ENCODE measurements around the gene DTX4. TPM values are rescaled to one million over a fixed set of nuclear protein-coding genes. Genes with fewer than 3 reads are reported as not detected.

The DTX4 gene
- total RNA-seq, 1 donor from 2014 or later, result 43.1 TPM

DNA sequence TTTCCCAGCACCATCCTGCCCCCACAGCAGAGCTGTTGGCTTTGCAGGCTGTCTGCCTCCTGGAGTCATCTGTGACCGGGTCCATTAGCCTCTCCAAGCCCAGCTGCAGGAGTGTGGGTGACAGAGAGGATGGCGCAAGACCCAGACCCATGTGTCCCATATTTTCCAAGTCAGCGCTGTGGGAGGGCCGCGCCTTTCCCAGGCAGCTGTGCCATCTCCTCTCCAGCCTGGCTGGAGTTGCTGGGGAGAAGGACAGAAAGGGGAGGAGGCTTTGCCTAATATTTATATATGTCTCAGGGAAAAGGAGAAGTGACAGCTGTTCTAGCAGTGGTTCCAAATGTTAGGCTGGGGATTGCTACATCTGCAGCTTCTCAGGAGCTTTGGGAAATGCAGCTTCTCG lies 15.7 kb downstream of the DTX4 start:
- Histone ChIP-seq H3K4me3 (no peak overlapping the region), H3K27ac (peak overlapping the region; percentile 20), H3K36me3 (peaks cover 20% of the 10 kb centered on the region), H3K9me3 (no peaks in the 10 kb centered on the region), H3K27me3 (no peaks in the 10 kb centered on the region), H3K4me1 (peaks cover 73% of the 10 kb centered on the region)
- peak; percentile 76 for DNase-seq
- intact Hi-C loops (cut with DNase I), result no loop called here
- ATAC-seq, result peak; percentile 56
- TF ChIP-seq, protein P1, sequence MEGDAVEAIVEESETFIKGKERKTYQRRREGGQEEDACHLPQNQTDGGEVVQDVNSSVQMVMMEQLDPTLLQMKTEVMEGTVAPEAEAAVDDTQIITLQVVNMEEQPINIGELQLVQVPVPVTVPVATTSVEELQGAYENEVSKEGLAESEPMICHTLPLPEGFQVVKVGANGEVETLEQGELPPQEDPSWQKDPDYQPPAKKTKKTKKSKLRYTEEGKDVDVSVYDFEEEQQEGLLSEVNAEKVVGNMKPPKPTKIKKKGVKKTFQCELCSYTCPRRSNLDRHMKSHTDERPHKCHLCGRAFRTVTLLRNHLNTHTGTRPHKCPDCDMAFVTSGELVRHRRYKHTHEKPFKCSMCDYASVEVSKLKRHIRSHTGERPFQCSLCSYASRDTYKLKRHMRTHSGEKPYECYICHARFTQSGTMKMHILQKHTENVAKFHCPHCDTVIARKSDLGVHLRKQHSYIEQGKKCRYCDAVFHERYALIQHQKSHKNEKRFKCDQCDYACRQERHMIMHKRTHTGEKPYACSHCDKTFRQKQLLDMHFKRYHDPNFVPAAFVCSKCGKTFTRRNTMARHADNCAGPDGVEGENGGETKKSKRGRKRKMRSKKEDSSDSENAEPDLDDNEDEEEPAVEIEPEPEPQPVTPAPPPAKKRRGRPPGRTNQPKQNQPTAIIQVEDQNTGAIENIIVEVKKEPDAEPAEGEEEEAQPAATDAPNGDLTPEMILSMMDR (IDR thresholded peaks at IDR 0.05), result no peak

DNA sequence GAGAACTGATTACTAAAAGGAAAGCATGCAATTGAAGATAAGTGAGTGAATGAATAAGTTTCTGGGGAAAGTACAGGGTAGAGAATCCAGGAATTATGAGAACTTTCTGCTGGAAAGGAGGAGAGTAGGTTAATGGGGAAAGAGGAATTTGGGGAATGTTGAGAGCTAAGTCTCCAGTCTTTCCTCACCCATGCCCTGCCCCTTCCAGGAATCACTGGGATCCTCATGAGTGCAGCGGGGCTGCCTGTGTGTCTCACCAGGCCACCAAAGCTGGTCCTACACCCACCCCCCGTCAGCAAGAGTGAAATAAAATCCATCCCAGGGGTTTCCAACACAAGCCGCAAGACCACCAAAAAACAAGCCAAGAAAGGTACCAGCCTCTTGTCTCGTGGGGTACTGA lies 17.0 kb downstream of the DTX4 start:
- no peak for DNase-seq
- Histone ChIP-seq H3K4me3 (no peak overlapping the region), H3K4me1 (peaks cover 71% of the 10 kb centered on the region), H3K27ac (peak overlapping the region; percentile 49), H3K36me3 (peaks cover 29% of the 10 kb centered on the region), H3K9me3 (no peaks in the 10 kb centered on the region), H3K27me3 (no peaks in the 10 kb centered on the region)
- TF ChIP-seq, protein P1 (IDR thresholded peaks at IDR 0.05), result no peak
- intact Hi-C loops (cut with DNase I), result no loop called here
- peak; percentile 40 for ATAC-seq

DNA sequence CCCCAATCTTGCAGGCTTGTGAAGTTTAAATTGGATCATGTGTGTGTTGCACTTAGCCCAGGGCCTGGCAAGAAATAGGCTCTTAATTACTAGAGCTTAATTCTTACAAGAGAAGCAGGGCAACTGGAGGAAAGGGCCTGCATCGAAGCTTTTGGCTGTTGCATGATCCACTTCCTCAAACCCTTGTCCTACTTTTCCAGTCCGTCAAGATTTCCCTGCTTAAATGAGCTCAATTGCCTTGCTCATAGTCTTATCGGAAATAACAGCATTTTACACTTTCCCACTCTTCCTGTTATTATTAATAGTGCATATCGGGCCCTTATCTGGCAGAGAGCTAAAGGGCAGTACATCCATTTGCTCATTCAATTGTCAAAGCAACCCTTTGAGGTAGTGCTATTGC lies 18.1 kb downstream of the DTX4 start:
- Histone ChIP-seq H3K27ac (peak overlapping the region; percentile 49), H3K9me3 (no peaks in the 10 kb centered on the region), H3K4me1 (peaks cover 61% of the 10 kb centered on the region), H3K4me3 (no peak overlapping the region), H3K27me3 (no peaks in the 10 kb centered on the region), H3K36me3 (peaks cover 40% of the 10 kb centered on the region)
- no peak for DNase-seq
- ATAC-seq, result peak; percentile 34
- intact Hi-C loops (cut with DNase I), result no loop called here
- TF ChIP-seq, protein P1 (IDR thresholded peaks at IDR 0.05), result no peak

DNA sequence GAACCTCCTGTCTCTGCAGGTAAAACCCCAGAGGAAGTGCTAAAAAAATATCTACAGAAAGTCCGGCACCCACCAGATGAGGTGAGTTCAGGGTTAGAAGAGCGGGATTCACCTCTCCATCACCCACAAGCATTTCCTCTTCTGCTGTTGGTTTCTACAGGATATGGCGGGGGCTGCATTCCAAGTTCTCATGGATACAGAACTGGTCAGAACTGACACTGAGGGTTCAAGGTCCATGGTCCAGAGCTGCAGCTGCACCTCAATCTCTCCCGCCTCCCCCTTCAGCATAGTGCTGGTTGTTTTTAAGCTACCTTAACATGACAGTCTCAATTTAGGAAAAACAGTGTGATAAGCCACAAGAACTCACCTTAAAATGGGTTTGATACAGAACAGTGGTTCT lies 19.2 kb downstream of the DTX4 start:
- H3K27ac ChIP-seq, result peak overlapping the region; percentile 38
- no peaks in the 10 kb centered on the region for H3K27me3 ChIP-seq
- TF ChIP-seq, protein P1 (IDR thresholded peaks at IDR 0.05), result no peak
- peaks cover 51% of the 10 kb centered on the region for H3K36me3 ChIP-seq
- no peaks in the 10 kb centered on the region for H3K9me3 ChIP-seq
- no peak overlapping the region for H3K4me3 ChIP-seq
- no peak for ATAC-seq
- no peak for DNase-seq
- intact Hi-C loops (cut with DNase I), result no loop called here
- peaks cover 51% of the 10 kb centered on the region for H3K4me1 ChIP-seq

DNA sequence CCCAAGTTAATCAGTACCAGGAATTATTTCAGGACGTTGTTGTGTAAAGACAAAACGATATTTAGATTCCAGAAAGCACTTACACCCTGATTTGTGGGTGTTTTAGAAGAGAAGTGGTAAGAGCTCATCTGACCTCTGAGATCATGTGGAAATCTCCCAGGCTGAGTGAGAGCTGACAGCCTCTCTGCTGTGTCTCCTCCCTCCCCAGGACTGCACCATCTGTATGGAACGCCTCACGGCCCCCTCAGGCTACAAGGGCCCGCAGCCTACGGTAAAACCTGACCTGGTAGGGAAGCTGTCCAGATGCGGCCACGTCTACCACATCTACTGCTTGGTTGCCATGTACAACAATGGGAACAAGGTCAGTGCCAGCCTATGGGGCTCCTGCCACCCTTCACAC lies 20.0 kb downstream of the DTX4 start:
- Histone ChIP-seq H3K4me3 (peak overlapping the region; percentile 14), H3K27me3 (no peaks in the 10 kb centered on the region), H3K27ac (peak overlapping the region; percentile 38), H3K36me3 (peaks cover 57% of the 10 kb centered on the region), H3K9me3 (no peaks in the 10 kb centered on the region), H3K4me1 (peaks cover 43% of the 10 kb centered on the region)
- ATAC-seq (peak; percentile 74), DNase-seq (peak; percentile 69)
- TF ChIP-seq, protein P1 (IDR thresholded peaks at IDR 0.05), result no peak
- intact Hi-C loops (cut with DNase I), result no loop called here

DNA sequence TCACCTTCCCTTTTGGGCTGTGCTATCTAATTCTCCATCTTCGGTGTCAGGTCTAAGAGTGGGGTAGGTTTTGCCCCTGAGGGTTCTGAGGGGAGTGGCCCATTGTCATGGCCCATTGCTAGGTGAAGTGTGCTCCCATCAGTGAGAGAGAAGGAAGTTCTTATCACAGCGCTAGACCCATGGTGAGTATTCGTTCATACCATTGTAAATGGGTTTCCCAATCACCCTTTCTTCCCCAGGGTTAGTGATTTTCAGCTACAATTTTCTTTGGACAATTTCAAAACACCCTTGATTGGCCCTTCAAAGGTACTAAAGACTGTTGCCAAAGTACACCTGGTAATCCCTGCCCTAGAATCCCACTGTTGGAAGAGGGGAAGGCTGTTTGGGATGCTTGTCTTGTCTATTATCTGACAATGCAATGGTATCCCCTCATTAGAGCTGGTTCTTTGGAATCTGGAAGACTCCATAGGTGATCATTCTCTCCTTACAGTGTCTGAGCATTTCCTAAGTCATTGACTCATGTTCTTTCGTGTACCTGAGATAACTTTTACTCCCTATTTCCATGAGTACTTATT lies 20.6 kb downstream of the DTX4 start:
- H3K27me3 ChIP-seq, result no peaks in the 10 kb centered on the region
- peak overlapping the region; percentile 38 for H3K27ac ChIP-seq
- H3K4me3 ChIP-seq, result peak overlapping the region; percentile 32
- H3K4me1 ChIP-seq, result peaks cover 42% of the 10 kb centered on the region
- H3K9me3 ChIP-seq, result no peaks in the 10 kb centered on the region
- H3K36me3 ChIP-seq, result peaks cover 60% of the 10 kb centered on the region
- intact Hi-C loops (cut with DNase I), result no loop called here
- ATAC-seq (peak; percentile 3), DNase-seq (no peak)
- TF ChIP-seq, protein P1 (IDR thresholded peaks at IDR 0.05), result no peak

Measured in upper lobe of right lung (tissue), 1 donor.